Calu3 (cell line): ENCODE results near the gene SPATC1L. TPM values are rescaled to one million over a fixed set of nuclear protein-coding genes. Genes with fewer than 3 reads are reported as not detected.

Experiments
- BruUV-seq: library from RNA; stranded (reverse); fragments of 400-500 nt; replicated peaks from 2 replicates; lab custom pipeline; 2021; lab: Mats Ljungman, UMichigan
- CTCF ChIA-PET: fragments of 300-600 bp; sonication (Branson Sonifier 250); formaldehyde crosslinking; loops from one replicate; lab custom pipeline; 2022; ENCODE audit warnings: antibody characterized with exemption; lab: Charles Lee
- DNase-seq: peaks from one replicate; pipeline ENCODE4 v3.0.0; 2022
- H3K27ac Mint-ChIP-seq: one replicate; pipeline ENCODE4 v1.8.0; 2022; ENCODE audit warnings: mixed read lengths; ENCODE audit not compliant: unreplicated experiment
- H3K27me3 Mint-ChIP-seq: one replicate; pipeline ENCODE4 v1.8.0; 2022; ENCODE audit warnings: mixed read lengths; ENCODE audit not compliant: unreplicated experiment
- H3K36me3 Mint-ChIP-seq: one replicate; pipeline ENCODE4 v1.8.0; 2022; ENCODE audit warnings: mild to moderate bottlenecking, moderate library complexity, mixed read lengths; ENCODE audit not compliant: insufficient read depth, unreplicated experiment
- H3K4me1 Mint-ChIP-seq: one replicate; pipeline ENCODE4 v1.8.0; 2022; ENCODE audit warnings: mild to moderate bottlenecking, low read depth, mixed read lengths; ENCODE audit not compliant: unreplicated experiment
- H3K4me3 Mint-ChIP-seq: one replicate; pipeline ENCODE4 v1.8.0; 2022; ENCODE audit warnings: mild to moderate bottlenecking, low read depth, moderate library complexity, mixed read lengths; ENCODE audit not compliant: unreplicated experiment
- H3K9me3 Mint-ChIP-seq: one replicate; pipeline ENCODE4 v1.8.0; 2022; ENCODE audit warnings: low read depth, mixed read lengths; ENCODE audit not compliant: unreplicated experiment
- intact Hi-C: fragments of 100-400 bp; cut with micrococcal nuclease; formaldehyde crosslinking; loops from one replicate; pipeline ENCODE4 v1.10.0; 2022; ENCODE audit not compliant: unreplicated experiment
- total RNA-seq: library from RNA; stranded (reverse); gene quantifications from 2 replicates; pipeline ENCODE4 v1.2.3, GENCODE V29; 2022
- TF ChIP-seq, protein P1 (sequence below): fragments of 200-600 bp; IDR thresholded peaks from one replicate; pipeline ENCODE4 v1.8.0; 2022; ENCODE audit warnings: antibody characterized with exemption; ENCODE audit not compliant: unreplicated experiment

Gene SPATC1L
- total RNA-seq, 1 experiment from 2014 or later: 4.4 TPM

DNA sequence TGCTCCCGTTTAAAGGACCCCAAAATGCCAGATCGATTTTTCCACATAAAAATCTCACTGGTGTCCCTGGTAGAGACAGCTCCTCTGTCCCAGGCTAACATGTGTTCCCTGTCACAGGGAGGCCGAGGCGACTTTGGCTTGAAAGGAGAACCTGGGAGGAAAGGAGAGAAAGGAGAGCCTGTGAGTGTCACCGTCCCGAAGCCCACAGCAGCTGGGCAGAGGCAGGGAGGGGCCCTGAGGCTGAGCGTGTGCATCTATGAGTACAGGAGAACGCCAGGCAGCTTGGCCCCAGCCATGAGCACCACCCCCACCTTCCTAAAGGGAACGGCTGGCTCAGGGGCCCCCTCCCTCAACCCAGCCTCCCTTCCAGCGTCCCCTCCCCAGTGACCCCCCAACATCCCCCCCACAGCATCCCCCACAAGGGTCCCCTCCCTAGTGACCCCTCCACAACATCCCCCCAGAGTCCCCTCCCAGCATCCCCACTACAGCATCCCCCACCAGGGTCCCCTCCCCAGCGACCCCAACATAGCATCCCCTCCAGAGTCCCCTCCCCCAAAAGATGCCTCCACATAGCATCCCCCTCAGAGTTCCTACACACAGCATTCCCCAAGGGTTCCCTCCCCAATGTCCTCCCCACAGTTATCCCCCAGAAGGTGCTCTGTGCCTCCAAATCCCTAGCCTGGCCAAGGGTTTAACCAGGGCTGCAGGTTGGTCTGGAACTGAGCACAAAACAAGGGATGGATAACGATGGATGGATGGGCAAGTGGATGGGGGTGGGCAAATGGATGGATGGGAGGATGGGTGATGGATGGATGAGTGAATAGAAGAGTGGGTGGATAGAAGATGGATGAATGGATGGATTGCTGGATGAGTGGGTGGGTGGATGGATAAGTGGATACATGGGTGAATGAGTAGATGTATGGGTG is 61.2 kb downstream of the SPATC1L start:
- no peaks in the 10 kb centered on the region for H3K4me1 Mint-ChIP-seq
- TF ChIP-seq, protein P1, sequence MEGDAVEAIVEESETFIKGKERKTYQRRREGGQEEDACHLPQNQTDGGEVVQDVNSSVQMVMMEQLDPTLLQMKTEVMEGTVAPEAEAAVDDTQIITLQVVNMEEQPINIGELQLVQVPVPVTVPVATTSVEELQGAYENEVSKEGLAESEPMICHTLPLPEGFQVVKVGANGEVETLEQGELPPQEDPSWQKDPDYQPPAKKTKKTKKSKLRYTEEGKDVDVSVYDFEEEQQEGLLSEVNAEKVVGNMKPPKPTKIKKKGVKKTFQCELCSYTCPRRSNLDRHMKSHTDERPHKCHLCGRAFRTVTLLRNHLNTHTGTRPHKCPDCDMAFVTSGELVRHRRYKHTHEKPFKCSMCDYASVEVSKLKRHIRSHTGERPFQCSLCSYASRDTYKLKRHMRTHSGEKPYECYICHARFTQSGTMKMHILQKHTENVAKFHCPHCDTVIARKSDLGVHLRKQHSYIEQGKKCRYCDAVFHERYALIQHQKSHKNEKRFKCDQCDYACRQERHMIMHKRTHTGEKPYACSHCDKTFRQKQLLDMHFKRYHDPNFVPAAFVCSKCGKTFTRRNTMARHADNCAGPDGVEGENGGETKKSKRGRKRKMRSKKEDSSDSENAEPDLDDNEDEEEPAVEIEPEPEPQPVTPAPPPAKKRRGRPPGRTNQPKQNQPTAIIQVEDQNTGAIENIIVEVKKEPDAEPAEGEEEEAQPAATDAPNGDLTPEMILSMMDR: no peak
- DNase-seq: no peak
- CTCF ChIA-PET: interaction anchor here (1.6 kb wide), 1 partner anchor 20 kb away, joined by 3 read pairs; no protein-coding TSS in a partner anchor
- intact Hi-C loops: no loop called here
- H3K4me3 Mint-ChIP-seq: no peak overlapping the region
- no TSS peak for BruUV-seq
- H3K36me3 Mint-ChIP-seq: no peaks in the 10 kb centered on the region
- no peak overlapping the region for H3K27ac Mint-ChIP-seq
- H3K9me3 Mint-ChIP-seq: peaks cover 3% of the 10 kb centered on the region
- no peaks in the 10 kb centered on the region for H3K27me3 Mint-ChIP-seq

DNA sequence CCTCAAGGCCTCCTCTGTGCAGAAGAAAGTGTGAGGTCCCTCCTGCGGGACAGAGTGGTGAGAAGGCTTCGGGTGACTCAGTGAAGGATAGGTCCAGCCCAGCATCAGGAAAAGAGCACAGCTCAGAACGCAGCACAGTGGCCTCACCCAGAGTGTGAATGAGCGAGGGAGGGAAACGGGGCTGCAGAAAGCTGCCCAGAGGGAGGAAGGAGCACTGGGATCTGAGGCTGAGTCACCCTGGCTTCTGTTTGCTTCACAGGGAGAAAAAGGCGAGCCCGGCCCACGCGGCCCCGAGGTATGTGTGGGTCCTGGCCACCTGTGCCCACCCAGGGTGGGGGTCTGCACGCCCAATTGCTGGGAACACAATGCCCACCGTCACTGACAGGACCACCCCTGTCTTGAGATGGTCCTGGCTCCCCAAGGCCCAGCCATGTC is 62.0 kb downstream of the SPATC1L start:
- no peaks in the 10 kb centered on the region for H3K27me3 Mint-ChIP-seq
- intact Hi-C loops: no loop called here
- TF ChIP-seq, protein P1: no peak
- no peak overlapping the region for H3K27ac Mint-ChIP-seq
- no peak overlapping the region for H3K4me3 Mint-ChIP-seq
- H3K36me3 Mint-ChIP-seq: no peaks in the 10 kb centered on the region
- peaks cover 3% of the 10 kb centered on the region for H3K9me3 Mint-ChIP-seq
- CTCF ChIA-PET: interaction anchor here (1.6 kb wide), 1 partner anchor 21 kb away, joined by 3 read pairs; no protein-coding TSS in a partner anchor
- no peak for DNase-seq
- no TSS peak for BruUV-seq
- H3K4me1 Mint-ChIP-seq: no peaks in the 10 kb centered on the region

DNA sequence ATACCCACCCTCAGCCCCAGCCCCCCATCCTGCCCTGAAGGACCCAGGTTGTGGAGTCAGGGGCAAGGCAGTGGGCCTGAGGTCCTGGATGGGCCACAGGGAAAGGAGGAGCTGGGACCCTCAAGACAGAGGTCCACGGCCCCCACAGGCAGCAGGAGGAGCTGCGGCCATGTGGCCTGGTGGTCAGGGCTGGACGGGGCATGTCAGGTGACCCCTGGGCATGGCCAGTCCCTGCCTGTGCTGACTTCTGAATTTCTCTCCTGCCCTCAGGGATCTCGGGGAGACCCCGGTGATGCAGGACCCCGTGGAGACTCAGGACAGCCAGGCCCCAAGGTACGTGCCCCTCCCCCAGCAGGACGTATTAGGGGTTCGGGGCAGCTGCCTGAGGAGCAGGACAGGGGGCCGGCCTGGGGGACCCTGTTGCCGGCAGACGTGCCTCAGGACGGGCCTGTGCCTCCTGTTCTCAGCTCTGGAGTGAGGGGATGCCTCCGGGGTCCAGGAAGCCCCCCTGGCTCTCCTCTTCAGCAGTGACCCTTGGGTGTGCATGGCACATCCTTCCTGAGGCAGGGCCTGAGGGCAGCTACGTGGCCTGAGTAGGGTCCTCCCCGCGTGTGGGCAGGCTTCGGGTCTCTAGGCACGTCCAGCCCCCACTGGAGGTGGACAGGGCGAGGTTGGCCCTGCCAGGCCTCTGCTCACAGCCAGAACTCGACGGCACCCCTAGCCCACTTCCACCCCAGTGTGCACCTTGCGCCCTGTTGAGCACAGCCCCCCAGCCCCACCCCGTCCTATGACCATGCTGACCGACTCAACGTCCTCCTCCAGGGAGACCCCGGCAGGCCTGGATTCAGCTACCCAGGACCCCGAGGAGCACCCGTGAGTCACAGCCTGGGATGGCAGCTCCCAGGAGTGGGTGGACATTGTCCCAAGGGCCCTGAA is 62.7 kb downstream of the SPATC1L start:
- no peaks in the 10 kb centered on the region for H3K36me3 Mint-ChIP-seq
- H3K27me3 Mint-ChIP-seq: no peaks in the 10 kb centered on the region
- peaks cover 3% of the 10 kb centered on the region for H3K9me3 Mint-ChIP-seq
- H3K4me3 Mint-ChIP-seq: no peak overlapping the region
- CTCF ChIA-PET: interaction anchor here (1.6 kb wide), 1 partner anchor 22 kb away, joined by 3 read pairs; no protein-coding TSS in a partner anchor
- no TSS peak for BruUV-seq
- H3K4me1 Mint-ChIP-seq: no peaks in the 10 kb centered on the region
- TF ChIP-seq, protein P1: no peak
- H3K27ac Mint-ChIP-seq: no peak overlapping the region
- no peak for DNase-seq
- intact Hi-C loops: no loop called here
